AG09319 (cell line): ENCODE measurements around the gene RBMS1.

ENCODE experiments used
- DNase-seq: peaks from one replicate; pipeline ENCODE4 v3.0.0-alpha.2; 2010; ENCODE audit warnings: low read depth; ENCODE audit errors: extremely low read depth
- TF ChIP-seq, protein P1 (sequence below): IDR thresholded peaks from 2 replicates; pipeline ENCODE4 v1.5.1; 2011; ENCODE audit warnings: low read depth, mild to moderate bottlenecking, inconsistent platforms, low read length, moderate library complexity

The RBMS1 gene

DNA sequence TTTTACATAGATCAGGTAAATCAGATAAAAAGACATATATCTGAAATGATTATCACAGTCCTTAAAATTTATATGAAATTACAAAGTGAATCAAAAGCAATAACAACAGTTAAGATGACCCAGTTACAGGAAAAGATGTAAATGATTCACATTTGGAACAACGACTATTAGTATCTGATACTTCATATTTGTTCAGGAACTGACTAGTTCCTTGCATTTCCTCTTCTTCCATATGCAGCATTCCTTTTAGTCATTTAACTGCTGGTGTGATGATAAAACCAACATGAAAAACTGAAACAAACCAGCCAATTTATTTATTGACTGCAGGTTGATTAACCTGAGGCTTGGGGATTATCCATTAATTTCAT is 75.2 kb downstream of the RBMS1 start:
- TF ChIP-seq, protein P1, sequence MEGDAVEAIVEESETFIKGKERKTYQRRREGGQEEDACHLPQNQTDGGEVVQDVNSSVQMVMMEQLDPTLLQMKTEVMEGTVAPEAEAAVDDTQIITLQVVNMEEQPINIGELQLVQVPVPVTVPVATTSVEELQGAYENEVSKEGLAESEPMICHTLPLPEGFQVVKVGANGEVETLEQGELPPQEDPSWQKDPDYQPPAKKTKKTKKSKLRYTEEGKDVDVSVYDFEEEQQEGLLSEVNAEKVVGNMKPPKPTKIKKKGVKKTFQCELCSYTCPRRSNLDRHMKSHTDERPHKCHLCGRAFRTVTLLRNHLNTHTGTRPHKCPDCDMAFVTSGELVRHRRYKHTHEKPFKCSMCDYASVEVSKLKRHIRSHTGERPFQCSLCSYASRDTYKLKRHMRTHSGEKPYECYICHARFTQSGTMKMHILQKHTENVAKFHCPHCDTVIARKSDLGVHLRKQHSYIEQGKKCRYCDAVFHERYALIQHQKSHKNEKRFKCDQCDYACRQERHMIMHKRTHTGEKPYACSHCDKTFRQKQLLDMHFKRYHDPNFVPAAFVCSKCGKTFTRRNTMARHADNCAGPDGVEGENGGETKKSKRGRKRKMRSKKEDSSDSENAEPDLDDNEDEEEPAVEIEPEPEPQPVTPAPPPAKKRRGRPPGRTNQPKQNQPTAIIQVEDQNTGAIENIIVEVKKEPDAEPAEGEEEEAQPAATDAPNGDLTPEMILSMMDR, result no peak
- DNase-seq, result no peak

DNA sequence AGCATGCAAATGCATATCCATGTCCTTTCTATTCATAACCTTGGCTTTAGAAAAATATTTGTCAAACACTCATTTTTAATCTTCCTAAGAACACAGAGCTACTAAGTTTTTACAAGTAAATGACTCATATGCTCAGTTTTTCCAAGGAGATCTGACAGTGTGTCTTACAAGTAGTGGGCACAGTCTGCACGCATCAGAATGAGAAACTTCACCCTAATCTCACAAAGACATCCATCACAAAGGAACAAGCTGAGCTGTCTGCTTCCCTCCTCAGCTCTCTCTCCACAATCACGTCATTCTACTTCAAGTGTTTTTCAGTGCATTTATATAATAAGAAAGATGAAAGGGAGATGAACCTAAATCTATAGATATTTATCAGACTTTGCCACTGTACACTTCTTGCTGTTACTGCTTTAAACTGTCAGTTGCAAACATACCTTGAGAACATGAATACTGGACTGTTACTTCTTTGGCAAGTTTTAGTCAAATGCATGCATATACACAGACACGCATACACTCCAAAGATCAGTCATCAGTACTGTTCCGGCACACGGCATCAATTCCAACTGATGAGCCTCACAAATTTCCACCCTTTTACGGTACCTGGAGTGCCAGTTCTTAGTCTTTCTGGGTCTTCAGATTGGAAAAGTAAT is 75.7 kb downstream of the RBMS1 start:
- TF ChIP-seq, protein P1, result no peak
- no peak for DNase-seq

DNA sequence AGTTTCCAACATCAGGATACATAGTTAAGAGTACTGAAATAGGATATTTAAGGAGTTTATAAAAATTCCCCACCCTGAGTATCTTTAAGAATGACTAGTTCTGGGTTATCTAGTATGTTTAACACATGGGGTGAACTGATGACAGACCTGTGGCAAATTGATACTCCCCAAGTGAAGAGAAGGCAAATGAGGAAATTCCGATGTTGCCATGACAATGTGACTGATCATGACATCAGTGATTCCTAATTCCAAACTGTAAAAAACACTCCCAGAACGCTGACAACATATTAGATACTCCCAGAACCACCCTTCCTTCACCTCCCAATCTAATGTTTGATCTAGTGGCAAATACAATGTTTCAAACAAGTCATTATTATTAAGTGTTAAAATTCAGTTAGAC is 77.6 kb downstream of the RBMS1 start:
- DNase-seq, result no peak
- TF ChIP-seq, protein P1, result no peak

DNA sequence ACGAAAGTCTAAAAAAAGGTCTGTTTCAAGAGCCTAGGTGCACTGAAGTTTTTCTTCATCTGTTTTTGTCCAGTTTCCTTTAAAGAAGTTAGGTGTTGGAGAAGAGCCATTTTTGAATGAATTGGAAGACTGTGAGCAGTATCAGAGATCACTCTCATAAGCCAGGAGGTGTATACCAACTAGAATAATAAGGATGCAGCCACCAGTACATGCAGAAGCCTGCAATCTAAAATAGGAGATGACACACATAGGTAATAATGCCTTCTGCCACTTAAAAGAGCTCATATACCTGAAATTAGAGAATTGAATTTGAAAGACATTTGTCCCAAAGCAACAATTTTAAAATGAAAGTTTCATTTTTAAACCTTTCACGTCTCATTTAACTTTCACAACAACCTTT is 81.7 kb downstream of the RBMS1 start:
- no peak for DNase-seq
- TF ChIP-seq, protein P1, result no peak

DNA sequence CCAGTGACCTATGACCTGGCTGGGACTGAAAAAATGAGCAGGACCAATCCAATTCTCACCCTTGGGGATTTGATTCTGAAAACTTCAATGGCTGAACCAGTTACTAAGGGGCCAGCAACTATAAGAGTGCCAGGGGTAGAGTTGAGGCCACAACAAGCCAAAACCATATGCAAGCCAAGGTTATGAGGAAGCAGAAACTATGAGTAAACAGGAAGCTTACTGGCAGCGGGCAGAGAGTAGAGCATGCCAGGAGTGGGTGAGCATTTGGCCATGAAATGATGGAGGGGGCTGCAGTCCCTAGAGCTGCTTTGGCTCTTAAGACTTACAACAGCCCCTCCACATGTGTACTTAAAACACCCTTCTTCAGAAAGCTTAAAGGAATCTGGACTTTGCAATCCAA is 82.4 kb downstream of the RBMS1 start:
- no peak for DNase-seq
- TF ChIP-seq, protein P1, result no peak

DNA sequence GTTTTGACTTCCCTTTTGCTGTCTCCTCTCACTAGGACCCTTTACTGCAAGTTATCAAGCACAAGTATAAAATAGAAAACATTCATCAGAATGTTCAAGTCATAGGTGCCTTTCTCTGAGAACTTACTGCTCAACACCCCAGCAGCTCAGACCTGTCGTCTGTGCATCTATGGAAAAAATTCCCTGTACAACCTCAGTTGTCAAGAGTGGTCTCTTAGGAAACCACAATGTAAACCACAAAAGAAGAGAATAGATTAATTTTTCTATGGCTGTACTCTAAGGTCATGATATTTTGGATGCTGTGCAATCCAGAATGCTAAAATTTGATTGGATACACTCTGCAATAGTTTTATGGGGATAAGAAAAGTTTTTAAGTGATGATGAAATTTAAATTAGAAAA is 84.1 kb downstream of the RBMS1 start:
- DNase-seq, result no peak
- TF ChIP-seq, protein P1, result no peak

DNA sequence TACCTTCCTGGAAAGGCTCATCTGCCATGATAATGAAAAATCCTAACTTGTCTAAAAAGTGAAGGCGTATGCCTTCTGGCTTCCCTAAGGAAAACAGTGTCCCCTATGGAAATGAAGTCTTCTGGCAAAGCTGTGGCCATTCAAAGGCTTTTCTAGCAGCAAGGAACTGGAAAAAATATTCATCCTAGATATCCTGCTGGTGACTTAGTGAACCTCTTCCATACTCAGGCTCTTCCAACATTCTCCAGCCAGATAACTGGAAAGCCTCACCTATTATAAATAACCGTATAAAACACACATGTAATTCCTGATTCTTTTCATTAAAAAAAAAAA is 84.7 kb downstream of the RBMS1 start:
- TF ChIP-seq, protein P1, result no peak

More for the DNA sequence above, 84.7 kb downstream of the RBMS1 start:
- DNase-seq, result no peak
